Measurements from ENCODE around the gene STAT5B.

STAT5B gene

DNA sequence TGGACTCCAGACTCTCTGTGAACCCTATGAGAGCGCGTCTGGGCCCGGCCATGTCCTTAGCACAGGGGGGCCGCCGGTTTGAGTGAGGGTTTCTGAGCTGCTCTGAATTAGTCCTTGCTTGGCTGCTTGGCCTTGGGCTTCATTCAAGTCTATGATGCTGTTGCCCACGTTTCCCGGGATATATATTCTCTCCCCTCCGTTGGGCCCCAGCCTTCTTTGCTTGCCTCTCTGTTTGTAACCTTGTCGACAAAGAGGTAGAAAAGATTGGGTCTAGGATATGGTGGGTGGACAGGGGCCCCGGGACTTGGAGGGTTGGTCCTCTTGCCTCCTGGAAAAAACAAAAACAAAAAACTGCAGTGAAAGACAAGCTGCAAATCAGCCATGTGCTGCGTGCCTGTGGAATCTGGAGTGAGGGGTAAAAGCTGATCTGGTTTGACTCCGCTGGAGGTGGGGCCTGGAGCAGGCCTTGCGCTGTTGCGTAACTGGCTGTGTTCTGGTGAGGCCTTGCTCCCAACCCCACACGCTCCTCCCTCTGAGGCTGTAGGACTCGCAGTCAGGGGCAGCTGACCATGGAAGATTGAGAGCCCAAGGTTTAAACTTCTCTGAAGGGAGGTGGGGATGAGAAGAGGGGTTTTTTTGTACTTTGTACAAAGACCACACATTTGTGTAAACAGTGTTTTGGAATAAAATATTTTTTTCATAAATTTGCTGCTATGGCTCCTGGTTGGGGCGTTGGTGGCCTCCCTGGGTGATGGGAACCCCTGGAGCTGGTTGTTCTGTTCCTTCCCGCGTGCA lies 35.2 kb upstream of the STAT5B start:
- no peaks in the 10 kb centered on the region for H3K79me2 ChIP-seq (ENCODE audit: low read length)
- H3F3A ChIP-seq (ENCODE audit: insufficient read depth, low read length), result no peaks in the 10 kb centered on the region
- H3K4me2 ChIP-seq (ENCODE audit: low read depth, low read length), result no peak overlapping the region
- no peaks in the 10 kb centered on the region for H3K9me3 ChIP-seq (replicated peaks; ENCODE audit: insufficient read depth, low read length)
- H3K4me1 ChIP-seq (ENCODE audit: low read length), result peaks cover 8% of the 10 kb centered on the region; the same call in 1 of the 2 replicates
- no peaks in the 10 kb centered on the region for H3K9me2 ChIP-seq (replicated peaks; ENCODE audit: insufficient read depth, low read length)
- no peak for DNase-seq
- no peak overlapping the region for H2AFZ ChIP-seq (ENCODE audit: low read length)
- H3K27me3 ChIP-seq (replicated peaks; ENCODE audit: insufficient read depth, low read length), result no peaks in the 10 kb centered on the region
- H3K36me3 ChIP-seq (replicated peaks; ENCODE audit: insufficient read depth, low read length), result no peaks in the 10 kb centered on the region
- H3K9ac ChIP-seq (ENCODE audit: low read length), result no peak overlapping the region
- TF ChIP-seq EZH2 (optimal IDR thresholded peaks at IDR 0.05; ENCODE audit: low read depth, low read length), result no peak
- TF ChIP-seq EZH2phosphoT487 (IDR thresholded peaks at IDR 0.05; ENCODE audit: low read length), result no peak
- TF ChIP-seq, protein P1, sequence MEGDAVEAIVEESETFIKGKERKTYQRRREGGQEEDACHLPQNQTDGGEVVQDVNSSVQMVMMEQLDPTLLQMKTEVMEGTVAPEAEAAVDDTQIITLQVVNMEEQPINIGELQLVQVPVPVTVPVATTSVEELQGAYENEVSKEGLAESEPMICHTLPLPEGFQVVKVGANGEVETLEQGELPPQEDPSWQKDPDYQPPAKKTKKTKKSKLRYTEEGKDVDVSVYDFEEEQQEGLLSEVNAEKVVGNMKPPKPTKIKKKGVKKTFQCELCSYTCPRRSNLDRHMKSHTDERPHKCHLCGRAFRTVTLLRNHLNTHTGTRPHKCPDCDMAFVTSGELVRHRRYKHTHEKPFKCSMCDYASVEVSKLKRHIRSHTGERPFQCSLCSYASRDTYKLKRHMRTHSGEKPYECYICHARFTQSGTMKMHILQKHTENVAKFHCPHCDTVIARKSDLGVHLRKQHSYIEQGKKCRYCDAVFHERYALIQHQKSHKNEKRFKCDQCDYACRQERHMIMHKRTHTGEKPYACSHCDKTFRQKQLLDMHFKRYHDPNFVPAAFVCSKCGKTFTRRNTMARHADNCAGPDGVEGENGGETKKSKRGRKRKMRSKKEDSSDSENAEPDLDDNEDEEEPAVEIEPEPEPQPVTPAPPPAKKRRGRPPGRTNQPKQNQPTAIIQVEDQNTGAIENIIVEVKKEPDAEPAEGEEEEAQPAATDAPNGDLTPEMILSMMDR (IDR thresholded peaks at IDR 0.05; ENCODE audit: low read length), result no peak
- no peak overlapping the region for H3K4me3 ChIP-seq (ENCODE audit: low read length)
- no peaks in the 10 kb centered on the region for H4K20me1 ChIP-seq (ENCODE audit: insufficient read depth, low read length)
- H3K27ac ChIP-seq (ENCODE audit: low read length), result no peak overlapping the region

DNA sequence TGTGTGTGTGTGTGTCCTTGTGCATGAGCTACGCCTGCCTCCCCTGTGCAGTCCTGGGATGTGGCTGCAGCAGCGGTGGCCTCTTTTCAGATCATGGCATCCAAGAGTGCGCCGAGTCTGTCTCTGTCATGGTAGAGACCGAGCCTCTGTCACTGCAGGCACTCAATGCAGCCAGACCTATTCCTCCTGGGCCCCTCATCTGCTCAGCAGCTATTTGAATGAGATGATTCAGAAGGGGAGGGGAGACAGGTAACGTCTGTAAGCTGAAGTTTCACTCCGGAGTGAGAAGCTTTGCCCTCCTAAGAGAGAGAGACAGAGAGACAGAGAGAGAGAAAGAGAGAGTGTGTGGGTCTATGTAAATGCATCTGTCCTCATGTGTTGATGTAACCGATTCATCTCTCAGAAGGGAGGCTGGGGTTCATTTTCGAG lies 34.6 kb upstream of the STAT5B start:
- Histone ChIP-seq H2AFZ (ENCODE audit: low read length) (no peak overlapping the region), H3K4me2 (ENCODE audit: low read depth, low read length) (no peak overlapping the region), H4K20me1 (ENCODE audit: insufficient read depth, low read length) (no peaks in the 10 kb centered on the region), H3K79me2 (ENCODE audit: low read length) (no peaks in the 10 kb centered on the region), H3K27ac (ENCODE audit: low read length) (no peak overlapping the region), H3K4me3 (ENCODE audit: low read length) (no peak overlapping the region), H3K4me1 (ENCODE audit: low read length) (peaks cover 7% of the 10 kb centered on the region; the same call in 1 of the 2 replicates), H3K9me3 (replicated peaks; ENCODE audit: insufficient read depth, low read length) (no peaks in the 10 kb centered on the region), H3K9me2 (replicated peaks; ENCODE audit: insufficient read depth, low read length) (no peaks in the 10 kb centered on the region), H3K36me3 (replicated peaks; ENCODE audit: insufficient read depth, low read length) (no peaks in the 10 kb centered on the region), H3K9ac (ENCODE audit: low read length) (no peak overlapping the region), H3F3A (ENCODE audit: insufficient read depth, low read length) (no peaks in the 10 kb centered on the region), H3K27me3 (replicated peaks; ENCODE audit: insufficient read depth, low read length) (no peaks in the 10 kb centered on the region)
- no peak for DNase-seq
- TF ChIP-seq, protein P1 (IDR thresholded peaks at IDR 0.05; ENCODE audit: low read length), result no peak
- TF ChIP-seq EZH2phosphoT487 (IDR thresholded peaks at IDR 0.05; ENCODE audit: low read length), result no peak
- TF ChIP-seq EZH2 (optimal IDR thresholded peaks at IDR 0.05; ENCODE audit: low read depth, low read length), result no peak

DNA sequence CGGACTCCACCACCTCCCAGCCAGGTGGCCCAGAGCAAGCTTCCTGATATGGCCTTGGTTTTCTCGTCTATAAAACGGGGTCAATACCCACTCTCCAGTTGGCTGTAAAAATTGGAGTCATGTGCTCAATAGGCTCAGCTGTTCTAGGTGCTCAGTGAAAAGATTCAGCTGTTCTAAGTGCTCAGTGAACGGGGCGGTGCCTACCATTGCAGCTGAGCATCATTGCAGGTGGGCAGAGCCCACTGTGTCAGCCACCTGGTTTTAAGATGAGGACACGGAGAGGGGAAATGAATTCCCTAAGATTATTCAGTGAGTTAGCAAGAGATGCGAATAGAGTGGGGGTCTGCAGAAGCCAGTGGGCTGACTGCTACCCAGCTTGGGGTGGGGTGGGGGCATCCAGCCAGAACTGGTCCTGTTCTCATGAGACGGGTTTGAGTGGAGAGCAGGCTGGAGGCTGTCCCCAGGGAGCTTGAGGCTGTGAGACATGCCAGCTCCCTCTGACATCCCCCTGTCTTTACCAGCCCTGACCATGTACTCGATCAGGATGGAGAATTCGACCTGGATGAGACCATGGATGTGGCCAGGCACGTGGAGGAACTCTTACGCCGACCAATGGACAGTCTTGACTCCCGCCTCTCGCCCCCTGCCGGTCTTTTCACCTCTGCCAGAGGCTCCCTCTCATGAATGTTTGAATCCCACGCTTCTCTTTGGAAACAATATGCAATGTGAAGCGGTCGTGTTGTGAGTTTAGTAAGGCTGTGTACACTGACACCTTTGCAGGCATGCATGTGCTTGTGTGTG lies 34.0 kb upstream of the STAT5B start:
- H3K4me2 ChIP-seq (ENCODE audit: low read depth, low read length), result no peak overlapping the region
- H3K9ac ChIP-seq (ENCODE audit: low read length), result no peak overlapping the region

More for the DNA sequence above, 34.0 kb upstream of the STAT5B start:
- no peaks in the 10 kb centered on the region for H3K36me3 ChIP-seq (replicated peaks; ENCODE audit: insufficient read depth, low read length)
- TF ChIP-seq EZH2phosphoT487 (IDR thresholded peaks at IDR 0.05; ENCODE audit: low read length) (no peak), EZH2 (optimal IDR thresholded peaks at IDR 0.05; ENCODE audit: low read depth, low read length) (no peak)
- TF ChIP-seq, protein P1 (IDR thresholded peaks at IDR 0.05; ENCODE audit: low read length), result no peak
- H3K27me3 ChIP-seq (replicated peaks; ENCODE audit: insufficient read depth, low read length), result no peaks in the 10 kb centered on the region
- H3K9me3 ChIP-seq (replicated peaks; ENCODE audit: insufficient read depth, low read length), result no peaks in the 10 kb centered on the region
- no peaks in the 10 kb centered on the region for H3F3A ChIP-seq (ENCODE audit: insufficient read depth, low read length)
- H3K27ac ChIP-seq (ENCODE audit: low read length), result no peak overlapping the region
- DNase-seq, result no peak
- H2AFZ ChIP-seq (ENCODE audit: low read length), result no peak overlapping the region
- H3K79me2 ChIP-seq (ENCODE audit: low read length), result no peaks in the 10 kb centered on the region
- peaks cover 1% of the 10 kb centered on the region; the same call in 1 of the 2 replicates for H3K4me1 ChIP-seq (ENCODE audit: low read length)
- no peaks in the 10 kb centered on the region for H3K9me2 ChIP-seq (replicated peaks; ENCODE audit: insufficient read depth, low read length)
- no peak overlapping the region for H3K4me3 ChIP-seq (ENCODE audit: low read length)
- H4K20me1 ChIP-seq (ENCODE audit: insufficient read depth, low read length), result no peaks in the 10 kb centered on the region

All from MM.1S (cell line).